Loucy (cell line): ENCODE results near the gene MRPL21.

ENCODE experiments used
- H2AFZ ChIP-seq: fragments of 200-600 bp; sonication (generic); 2 replicates; pipeline ENCODE4 v1.6.0; 2016; ENCODE audit warnings: antibody characterized with exemption, mild to moderate bottlenecking, low read length, moderate library complexity
- H3F3A ChIP-seq: fragments of 200-600 bp; 2 replicates; pipeline ENCODE4 v1.6.0; 2016; ENCODE audit warnings: antibody characterized with exemption, low read depth, mild to moderate bottlenecking
- H3K27me3 ChIP-seq: fragments of 200-600 bp; sonication (generic); 2 replicates; pipeline ENCODE4 v1.6.1; 2014; ENCODE audit warnings: low read length, mild to moderate bottlenecking; ENCODE audit not compliant: insufficient read depth, poor library complexity, severe bottlenecking
- H3K36me3 ChIP-seq: fragments of 200-600 bp; sonication (generic); 2 replicates; pipeline ENCODE4 v1.6.1; 2016; ENCODE audit warnings: low read length; ENCODE audit not compliant: insufficient read depth
- H3K4me1 ChIP-seq: fragments of 200-600 bp; sonication (generic); 2 replicates; pipeline ENCODE4 v1.5.1; 2014; ENCODE audit warnings: low read length, mild to moderate bottlenecking; ENCODE audit not compliant: insufficient read depth, poor library complexity, severe bottlenecking
- H3K4me2 ChIP-seq: fragments of 200-600 bp; sonication (generic); 2 replicates; pipeline ENCODE4 v1.6.0; 2014; ENCODE audit warnings: antibody characterized with exemption, low read length, low read depth, mild to moderate bottlenecking; ENCODE audit not compliant: poor library complexity, severe bottlenecking
- H3K4me3 ChIP-seq: fragments of 200-600 bp; sonication (generic); 2 replicates; pipeline ENCODE4 v1.5.1; 2014; ENCODE audit warnings: low read length, mild to moderate bottlenecking, mixed read lengths; ENCODE audit not compliant: poor library complexity, severe bottlenecking
- H3K79me2 ChIP-seq: fragments of 200-600 bp; sonication (generic); 2 replicates; pipeline ENCODE4 v1.6.1; 2014; ENCODE audit warnings: low read length; ENCODE audit not compliant: insufficient read depth
- H3K9ac ChIP-seq: fragments of 200-600 bp; sonication (generic); 2 replicates; pipeline ENCODE4 v1.6.0; 2014; ENCODE audit warnings: mild to moderate bottlenecking, low read depth, low read length, moderate library complexity; ENCODE audit not compliant: poor library complexity, severe bottlenecking
- H3K9me2 ChIP-seq: fragments of 200-600 bp; sonication (generic); replicated peaks from 2 replicates; pipeline ENCODE4 v1.6.1; 2016; ENCODE audit warnings: low read depth, low read length, mixed read lengths
- H3K9me3 ChIP-seq: fragments of 200-600 bp; sonication (generic); 2 replicates; pipeline ENCODE4 v1.6.1; 2014; ENCODE audit warnings: mild to moderate bottlenecking, antibody characterized with exemption, low read length, low read depth; ENCODE audit not compliant: insufficient read depth
- H4K20me1 ChIP-seq: fragments of 200-600 bp; sonication (generic); 2 replicates; pipeline ENCODE4 v1.6.0; 2014; ENCODE audit warnings: antibody characterized with exemption, low read length, mild to moderate bottlenecking; ENCODE audit not compliant: insufficient read depth, poor library complexity, severe bottlenecking
- CTCF ChIP-seq: fragments of 200-600 bp; sonication (generic); conservative IDR thresholded peaks from 2 replicates; pipeline ENCODE4 v1.5.1; 2014; ENCODE audit warnings: mild to moderate bottlenecking, antibody characterized with exemption, low read length
- EZH2phosphoT487 ChIP-seq: fragments of 200-600 bp; IDR thresholded peaks from 2 replicates; pipeline ENCODE4 v1.6.1; 2018; ENCODE audit warnings: antibody characterized with exemption, mild to moderate bottlenecking, moderate library complexity, borderline replicate concordance

Gene MRPL21

GRCh38 chr11:68844801-68845200 is 58.8 kb downstream of the MRPL21 start:
- Histone ChIP-seq H3K4me2 (peak overlapping the region; percentile 87), H3K4me3 (no peak overlapping the region), H3K9ac (no peak overlapping the region), H3F3A (peaks cover 8% of the 10 kb centered on the region), H4K20me1 (peaks cover 5% of the 10 kb centered on the region), H3K9me2 (no peaks in the 10 kb centered on the region), H3K36me3 (no peaks in the 10 kb centered on the region), H3K27me3 (no peaks in the 10 kb centered on the region), H2AFZ (no peak overlapping the region), H3K79me2 (peaks cover 25% of the 10 kb centered on the region), H3K4me1 (peaks cover 19% of the 10 kb centered on the region), H3K9me3 (no peaks in the 10 kb centered on the region)
- TF ChIP-seq EZH2phosphoT487 (no peak), CTCF (no peak)

GRCh38 chr11:68844376-68844775 is 59.3 kb downstream of the MRPL21 start:
- Histone ChIP-seq H3K36me3 (no peaks in the 10 kb centered on the region), H3F3A (peaks cover 12% of the 10 kb centered on the region), H4K20me1 (peaks cover 5% of the 10 kb centered on the region), H2AFZ (peak overlapping the region; percentile 92), H3K9ac (peak overlapping the region; percentile 79), H3K9me3 (no peaks in the 10 kb centered on the region), H3K27me3 (no peaks in the 10 kb centered on the region), H3K4me2 (peak overlapping the region; percentile 87), H3K9me2 (no peaks in the 10 kb centered on the region), H3K4me1 (peaks cover 23% of the 10 kb centered on the region), H3K4me3 (peak overlapping the region; percentile 98), H3K79me2 (peaks cover 25% of the 10 kb centered on the region)
- TF ChIP-seq CTCF (no peak), EZH2phosphoT487 (no peak)

GRCh38 chr11:68843703-68844312 is 59.8 kb downstream of the MRPL21 start:
- H3K36me3 ChIP-seq = no peaks in the 10 kb centered on the region
- peaks cover 15% of the 10 kb centered on the region for H3F3A ChIP-seq
- peak overlapping the region; percentile 92 for H2AFZ ChIP-seq
- H4K20me1 ChIP-seq = peaks cover 5% of the 10 kb centered on the region
- peaks cover 25% of the 10 kb centered on the region for H3K79me2 ChIP-seq
- no peaks in the 10 kb centered on the region for H3K9me2 ChIP-seq
- H3K4me2 ChIP-seq = peak overlapping the region; percentile 87
- H3K9me3 ChIP-seq = no peaks in the 10 kb centered on the region
- no peaks in the 10 kb centered on the region for H3K27me3 ChIP-seq
- peaks cover 24% of the 10 kb centered on the region for H3K4me1 ChIP-seq
- H3K4me3 ChIP-seq = peak overlapping the region; percentile 98
- TF ChIP-seq EZH2phosphoT487 (no peak), CTCF (peak; percentile 63)
- peak overlapping the region; percentile 79 for H3K9ac ChIP-seq
